Activated CD4-positive, alpha-beta T cell treated with anti-CD3 and anti-CD28 coated beads for 48 hours (primary cell): ENCODE results near the gene STARD13.
"Not testable (repeated sequence)": the region's sequence is repeated elsewhere in the genome, so short reads cannot be mapped to it uniquely, and the experiment has no call there.

ENCODE experiments used
- DNase-seq: peaks from one replicate; pipeline ENCODE4 v3.0.0-alpha.2; 2020

Gene STARD13

DNA sequence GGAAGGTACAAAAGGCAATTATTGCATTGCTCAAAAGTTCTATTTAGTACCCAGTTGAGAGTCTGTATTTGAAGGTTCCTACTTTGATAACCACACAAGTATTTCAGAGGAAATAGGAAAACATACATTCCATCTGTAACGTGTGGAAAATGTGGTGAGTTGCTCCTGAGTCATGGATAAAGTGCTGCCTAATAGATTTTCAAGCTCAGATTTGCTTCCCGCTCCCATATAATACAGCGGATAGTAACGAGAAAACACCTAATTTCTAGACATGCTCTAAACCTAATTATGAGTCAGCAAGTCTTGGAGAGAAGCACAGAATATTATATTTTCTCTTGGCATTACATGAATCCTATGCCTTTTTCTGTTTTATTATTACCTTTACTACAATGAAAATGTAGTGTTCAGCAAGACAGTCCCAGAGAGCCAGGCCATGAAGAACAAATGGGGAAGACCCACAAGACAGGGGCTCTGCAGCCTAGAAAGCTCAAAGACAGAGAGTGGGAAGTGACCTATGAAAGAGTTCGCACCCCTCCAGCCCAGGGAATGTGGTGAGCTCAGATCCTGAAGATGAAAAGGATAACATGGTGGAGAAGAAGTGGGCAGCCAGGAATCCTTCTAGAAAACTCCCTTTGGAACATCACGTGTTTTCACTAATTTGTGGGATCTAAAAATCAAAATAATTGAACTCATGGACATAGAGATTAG is 116.1 kb downstream of the STARD13 start:
- no peak for DNase-seq

DNA sequence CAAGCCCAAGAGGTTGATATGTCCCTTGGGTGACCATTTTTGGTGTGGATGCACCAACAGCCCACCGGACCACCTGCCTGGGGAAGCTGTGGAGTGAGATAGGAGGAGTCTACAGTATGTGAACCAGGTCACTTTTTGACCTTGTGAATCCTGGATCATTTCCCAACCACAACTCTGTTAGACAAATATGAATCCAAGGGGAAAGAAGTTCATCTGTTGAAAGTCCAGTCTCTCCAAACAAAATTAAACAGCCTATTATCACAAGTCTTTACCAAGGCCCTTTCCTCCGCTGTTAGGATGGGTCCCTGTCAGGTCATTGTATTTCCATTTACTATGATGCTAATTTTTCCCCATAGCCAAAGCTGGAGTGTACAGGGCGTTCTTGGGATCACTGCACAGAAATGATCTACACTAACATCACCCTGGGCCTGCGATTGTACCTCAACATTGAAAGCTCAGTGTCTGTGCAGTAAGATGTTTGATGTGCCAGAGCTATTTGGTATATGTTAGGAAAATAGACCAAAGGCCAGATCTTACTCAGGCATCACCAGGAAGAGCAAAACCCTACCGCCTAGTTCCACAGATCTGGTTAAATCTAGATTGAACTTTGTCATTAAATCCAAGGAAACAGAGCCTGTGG is 117.1 kb downstream of the STARD13 start:
- DNase-seq = no peak

DNA sequence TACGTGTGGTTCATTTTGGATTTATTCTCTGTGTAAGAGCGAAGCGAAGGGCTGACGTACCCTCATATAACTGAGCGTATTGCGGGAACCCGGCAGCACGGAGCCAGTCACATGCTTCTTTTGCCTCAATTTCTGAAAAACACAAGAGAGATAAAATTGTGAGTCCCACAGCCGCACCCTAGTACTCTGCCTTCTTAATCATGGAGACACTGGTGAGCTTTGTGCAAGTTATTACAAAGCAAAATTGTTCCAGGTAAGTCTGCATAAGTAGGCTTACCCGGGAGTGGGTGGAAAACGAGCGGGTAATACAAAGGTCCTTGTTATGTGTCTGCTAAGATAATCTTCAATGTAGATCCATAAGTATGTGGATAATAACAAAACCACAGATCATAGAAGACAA is 118.1 kb downstream of the STARD13 start:
- no peak for DNase-seq

DNA sequence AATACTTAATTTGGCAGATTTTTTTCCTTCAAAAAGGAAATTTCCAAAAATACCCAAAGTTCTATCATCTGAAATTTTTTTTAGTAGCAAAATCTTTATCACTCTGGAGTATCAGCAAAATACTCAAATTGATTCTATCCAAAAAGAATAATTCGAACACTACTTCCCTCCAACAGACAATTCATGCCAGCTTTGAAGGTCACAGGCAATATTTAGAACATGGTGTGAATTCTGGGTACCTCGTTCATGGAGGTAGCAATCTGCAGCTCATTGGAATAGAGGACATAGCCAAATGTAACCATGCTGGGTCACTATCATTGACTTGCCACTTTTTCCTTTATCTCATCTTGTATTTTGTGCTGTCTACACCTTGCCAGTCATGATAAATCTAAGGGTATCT is 119.8 kb downstream of the STARD13 start:
- no peak for DNase-seq

DNA sequence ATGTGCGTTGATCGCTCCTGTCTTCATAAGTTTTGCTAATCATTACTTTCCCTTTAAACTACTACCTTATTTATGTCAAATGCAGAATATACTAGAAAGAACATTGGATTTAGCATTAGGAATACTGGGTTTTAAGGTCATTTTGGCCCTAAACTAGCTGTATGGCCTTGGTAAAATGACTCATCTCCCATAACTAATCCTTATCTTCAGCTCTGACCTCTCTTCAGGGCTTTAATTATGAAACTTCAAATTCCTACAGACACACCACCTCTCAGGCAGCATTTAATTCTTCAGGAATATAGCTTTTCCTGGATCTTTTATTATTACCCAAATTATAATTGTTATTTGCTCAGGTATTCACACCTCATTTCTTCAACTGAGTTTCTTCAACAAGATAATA is 121.2 kb downstream of the STARD13 start:
- no peak for DNase-seq

DNA sequence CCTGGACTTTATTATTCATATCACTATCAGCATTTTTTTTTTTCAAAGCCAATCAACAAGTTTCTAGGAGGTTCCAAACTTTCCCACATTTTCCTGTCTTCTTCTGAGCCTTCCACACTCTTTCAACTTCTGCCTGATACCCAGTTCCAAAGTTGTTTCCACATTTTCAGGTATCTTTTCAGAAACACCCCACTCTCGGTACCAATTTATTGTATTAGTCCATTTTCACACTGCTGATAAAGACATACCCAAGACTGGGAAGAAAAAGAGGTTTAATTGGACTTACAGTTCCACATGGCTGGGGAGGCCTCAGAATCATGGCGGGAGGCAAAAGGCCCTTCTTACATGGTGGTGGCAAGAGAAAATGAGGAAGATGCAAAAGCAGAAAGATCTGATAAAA is 122.8 kb downstream of the STARD13 start:
- DNase-seq = not testable (repeated sequence)

DNA sequence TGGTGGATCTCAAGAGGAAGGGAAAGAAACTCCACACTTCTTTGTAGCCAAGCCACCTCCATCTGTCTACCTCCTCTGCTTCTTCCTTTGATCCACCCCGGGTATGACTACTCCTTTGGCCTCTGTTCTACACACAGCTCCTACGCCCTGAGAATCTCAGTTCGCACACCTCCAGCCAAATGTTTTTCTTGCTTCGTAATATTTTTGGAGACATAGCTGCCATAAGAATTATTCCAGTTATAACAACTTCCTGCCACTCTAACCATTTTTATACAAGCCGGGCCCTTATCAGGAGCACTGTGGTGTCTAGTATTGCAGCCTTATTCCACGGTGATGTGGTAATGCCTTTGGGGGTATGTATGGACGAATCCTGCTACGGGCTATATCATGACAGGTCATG is 126.7 kb downstream of the STARD13 start:
- DNase-seq = no peak

DNA sequence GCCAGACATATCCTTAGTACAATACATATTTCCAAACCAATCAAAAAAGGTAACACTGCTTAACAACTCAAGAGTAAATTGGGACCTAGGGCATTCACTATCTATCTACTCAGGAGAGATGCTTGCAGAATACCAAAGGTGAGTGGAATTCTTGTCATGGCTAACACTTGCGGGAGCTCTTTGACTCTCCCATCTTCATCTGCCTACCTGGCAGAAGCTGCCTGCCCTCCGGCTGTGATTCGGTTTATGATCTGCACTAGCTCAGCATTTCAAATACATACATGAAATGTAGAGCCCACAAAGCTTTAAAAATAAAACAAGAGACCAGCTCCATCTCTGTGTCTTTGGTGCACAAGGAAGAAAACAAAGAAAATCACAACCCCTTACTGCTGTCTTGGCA is 127.3 kb downstream of the STARD13 start:
- DNase-seq = no peak

DNA sequence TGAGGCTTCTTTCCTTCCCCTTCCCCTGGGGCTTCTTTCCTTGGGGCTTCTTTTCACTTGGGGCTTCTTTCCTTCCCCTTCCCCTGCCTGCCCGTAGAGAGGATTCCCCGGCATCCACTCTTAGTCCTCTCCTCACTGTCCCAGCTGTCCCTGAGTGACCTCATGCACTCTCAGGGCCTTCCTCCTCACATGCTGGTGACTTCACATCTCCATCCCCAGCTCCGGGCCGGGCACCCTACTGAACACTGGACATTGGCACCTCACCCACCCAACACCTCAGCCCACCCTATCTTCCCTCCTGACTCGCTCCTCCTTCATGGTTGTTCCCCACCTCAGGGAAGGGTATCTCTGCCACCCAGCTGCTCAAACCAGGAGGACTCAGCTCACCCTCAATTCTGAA is 130.6 kb downstream of the STARD13 start:
- DNase-seq = no peak

DNA sequence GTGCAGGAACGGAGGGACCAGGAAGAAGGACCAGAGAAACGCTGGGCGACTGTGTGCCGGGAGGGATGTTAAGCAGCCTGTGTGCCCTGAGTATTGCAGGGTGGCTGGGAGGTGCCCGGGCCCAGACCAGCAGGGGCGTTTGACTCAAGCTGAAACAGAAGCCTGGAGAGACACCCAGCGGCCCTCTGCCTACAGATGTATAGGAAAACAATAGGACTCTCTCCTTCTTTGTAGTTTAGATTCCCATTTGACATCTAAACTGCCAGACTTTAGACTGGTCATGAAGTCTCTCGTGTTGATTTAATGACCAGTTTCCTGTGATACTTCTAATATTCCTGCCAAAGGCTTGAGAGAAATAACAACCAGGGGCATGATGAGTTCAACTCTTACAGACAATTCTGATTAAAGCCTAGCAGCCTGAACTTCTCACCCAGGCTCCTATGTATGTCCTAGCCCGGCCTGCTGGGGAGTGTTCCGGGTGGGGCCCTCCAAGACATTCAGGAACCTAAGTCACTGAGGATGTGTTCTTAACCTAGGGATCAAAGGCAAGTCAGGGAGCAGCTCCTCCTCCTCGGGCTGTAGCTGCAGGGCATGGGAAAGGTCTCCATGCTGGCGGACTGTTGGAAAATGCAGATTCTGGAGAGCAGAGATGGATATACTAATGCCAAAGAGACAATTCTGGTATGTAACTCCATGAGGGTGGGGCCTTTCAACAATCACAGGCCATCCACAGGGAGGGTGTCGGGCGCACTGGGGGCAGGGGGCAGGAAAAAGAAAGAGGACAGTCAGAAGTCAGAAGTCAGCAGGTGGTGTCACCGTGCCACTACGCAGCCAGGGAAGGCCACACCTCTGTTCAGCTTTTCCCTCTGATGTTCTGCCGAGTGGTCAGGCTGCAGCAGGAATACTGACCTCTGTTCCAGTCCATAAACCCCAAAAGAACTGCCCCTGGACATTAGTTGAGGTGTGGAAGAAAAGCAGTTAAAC is 131.8 kb downstream of the STARD13 start:
- no peak for DNase-seq

DNA sequence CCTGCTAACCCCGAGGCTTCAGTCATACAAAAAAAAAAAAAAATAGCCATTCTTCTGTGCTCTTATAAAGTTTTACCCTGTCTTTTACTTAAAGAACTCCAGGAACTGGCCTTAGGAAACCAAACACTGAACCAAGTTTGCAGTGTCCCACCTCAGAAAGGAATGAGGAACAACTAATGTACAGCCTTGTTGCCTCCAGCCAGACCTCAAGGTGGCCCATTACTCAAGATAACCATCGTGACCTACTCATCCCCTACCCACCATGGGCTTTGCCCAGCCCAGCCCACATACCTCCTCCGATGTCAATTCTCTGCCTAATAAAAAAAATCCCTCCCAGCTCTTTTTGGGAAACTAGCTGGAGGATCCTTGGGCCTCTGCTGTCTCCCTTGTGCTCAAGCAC is 133.2 kb downstream of the STARD13 start:
- DNase-seq = no peak

DNA sequence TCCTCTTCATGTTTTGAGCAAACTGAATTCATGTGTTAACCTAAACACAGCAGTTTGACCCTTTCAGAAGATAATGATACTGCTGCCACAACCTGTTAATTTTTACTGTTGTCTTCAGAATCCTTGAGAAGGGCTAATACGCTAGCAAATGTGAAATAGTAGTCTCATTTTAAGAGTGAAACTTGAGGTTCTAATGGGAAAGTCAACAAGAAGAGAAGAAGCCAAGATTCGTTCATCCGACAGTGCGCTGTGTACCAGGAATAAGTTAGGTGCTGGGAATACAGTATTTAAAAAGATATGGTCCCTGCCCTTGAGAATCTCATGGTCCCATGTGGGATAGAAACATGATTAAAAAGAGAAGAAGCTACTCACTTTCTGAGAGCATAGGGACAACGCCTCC is 134.9 kb downstream of the STARD13 start:
- no peak for DNase-seq

DNA sequence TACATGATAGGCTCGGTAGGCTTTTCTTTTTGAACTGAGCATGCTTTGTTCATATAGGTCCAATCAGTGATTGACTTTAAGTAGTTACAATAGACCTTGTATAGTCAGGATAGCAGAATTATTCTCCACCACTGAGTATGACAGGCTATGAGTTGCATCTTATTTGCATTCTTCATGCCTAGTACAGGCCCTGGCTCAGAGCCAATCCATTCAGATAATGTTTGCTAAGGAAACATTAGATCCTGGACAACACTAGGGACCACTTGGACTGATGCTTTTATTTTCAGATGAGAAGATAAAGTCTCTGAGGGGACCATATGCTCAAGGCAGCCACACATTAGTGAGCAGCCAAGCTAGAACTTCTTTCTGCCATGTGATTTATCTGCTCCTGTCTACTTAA is 135.4 kb downstream of the STARD13 start:
- no peak for DNase-seq

DNA sequence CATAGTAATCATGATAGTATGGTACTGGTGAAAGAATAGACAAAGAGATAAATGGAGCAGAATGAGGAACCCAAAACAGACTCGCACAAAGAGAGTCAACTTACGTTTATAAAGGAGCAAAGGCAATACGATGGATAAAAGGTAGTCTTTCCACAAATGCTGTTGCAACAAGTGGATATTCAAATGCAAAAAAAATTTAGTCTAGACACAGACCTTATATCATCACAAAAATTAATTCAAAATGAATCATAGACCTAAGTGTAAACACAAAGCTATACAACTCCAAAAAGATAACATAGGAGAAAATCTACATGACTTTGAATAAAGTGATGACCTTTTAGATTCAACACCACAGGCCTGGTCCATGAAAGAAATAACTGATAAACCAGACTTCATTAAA is 137.7 kb downstream of the STARD13 start:
- DNase-seq = no peak

DNA sequence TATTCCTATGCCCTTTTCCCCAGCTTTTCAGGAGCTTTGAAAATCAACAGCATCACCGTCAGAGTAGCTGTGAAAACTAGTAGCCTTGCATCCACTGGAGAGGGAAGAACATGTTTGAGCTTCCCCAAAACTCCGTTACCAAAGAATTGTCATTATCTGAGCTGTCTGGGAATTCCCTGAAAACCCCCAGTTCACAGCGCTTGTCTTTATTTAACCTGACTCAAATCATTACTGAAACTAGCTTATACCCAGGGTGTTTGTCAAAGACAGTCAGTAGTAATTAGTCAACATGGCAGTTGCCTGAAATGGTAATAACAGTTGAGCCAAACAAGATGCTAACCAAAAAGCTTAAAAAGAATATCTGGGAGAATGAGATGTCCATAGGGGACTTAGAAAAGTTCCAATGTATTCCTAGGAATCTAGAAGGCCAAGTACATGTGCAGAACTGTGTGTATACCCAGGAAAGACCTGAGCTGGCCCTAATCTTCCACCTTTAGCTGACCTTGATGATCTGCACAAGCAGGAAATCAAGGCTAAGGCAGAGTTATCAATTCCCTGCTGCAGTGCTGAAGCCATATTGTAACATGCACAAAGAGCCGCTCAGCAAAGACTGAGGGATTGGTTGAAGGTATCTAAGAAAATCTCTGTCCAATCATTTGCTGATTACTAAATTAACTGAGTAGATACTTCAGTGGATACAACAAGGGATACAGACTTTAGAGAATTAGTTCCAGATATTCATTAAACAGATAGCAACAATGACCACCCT is 138.5 kb downstream of the STARD13 start:
- DNase-seq = peak; percentile 6

DNA sequence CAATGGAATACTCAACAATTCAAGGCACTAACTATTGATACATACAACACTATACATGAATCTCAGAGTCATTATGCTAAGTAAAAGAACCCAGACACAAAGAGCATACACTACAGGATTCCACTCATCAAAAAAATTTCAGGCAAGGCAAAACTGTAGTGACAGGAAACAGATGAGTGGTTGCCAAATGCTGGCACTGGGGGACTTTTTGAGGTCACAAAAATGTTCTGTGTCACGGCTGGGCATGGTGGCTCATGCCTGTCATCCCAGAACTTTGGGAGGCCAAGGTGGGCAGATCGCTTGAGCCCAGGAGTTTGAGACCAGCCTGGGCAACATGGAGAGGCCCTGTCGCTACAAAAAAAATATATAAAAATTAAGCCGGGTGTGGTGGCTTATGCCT is 139.9 kb downstream of the STARD13 start:
- no peak for DNase-seq

DNA sequence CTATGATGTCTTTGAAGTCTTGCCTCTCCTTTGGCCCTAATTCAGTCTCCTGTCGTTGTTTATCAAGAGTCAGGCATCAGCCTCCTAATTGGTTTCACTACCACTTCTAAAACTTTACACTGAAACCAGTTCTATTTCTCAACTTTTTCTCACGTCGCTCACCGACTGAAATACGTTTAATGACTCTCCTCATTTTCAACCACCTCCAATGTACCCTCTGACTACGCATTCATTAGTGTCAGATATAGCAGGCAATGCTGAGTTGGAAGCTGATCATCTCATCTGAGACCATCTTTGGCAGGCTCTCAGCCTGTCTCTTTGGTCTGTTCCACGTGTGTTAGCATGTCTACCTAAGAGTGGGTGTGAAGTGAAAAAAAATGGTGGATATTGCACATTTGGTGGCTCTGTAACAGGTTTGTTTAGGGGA is 141.2 kb downstream of the STARD13 start:
- DNase-seq = no peak

DNA sequence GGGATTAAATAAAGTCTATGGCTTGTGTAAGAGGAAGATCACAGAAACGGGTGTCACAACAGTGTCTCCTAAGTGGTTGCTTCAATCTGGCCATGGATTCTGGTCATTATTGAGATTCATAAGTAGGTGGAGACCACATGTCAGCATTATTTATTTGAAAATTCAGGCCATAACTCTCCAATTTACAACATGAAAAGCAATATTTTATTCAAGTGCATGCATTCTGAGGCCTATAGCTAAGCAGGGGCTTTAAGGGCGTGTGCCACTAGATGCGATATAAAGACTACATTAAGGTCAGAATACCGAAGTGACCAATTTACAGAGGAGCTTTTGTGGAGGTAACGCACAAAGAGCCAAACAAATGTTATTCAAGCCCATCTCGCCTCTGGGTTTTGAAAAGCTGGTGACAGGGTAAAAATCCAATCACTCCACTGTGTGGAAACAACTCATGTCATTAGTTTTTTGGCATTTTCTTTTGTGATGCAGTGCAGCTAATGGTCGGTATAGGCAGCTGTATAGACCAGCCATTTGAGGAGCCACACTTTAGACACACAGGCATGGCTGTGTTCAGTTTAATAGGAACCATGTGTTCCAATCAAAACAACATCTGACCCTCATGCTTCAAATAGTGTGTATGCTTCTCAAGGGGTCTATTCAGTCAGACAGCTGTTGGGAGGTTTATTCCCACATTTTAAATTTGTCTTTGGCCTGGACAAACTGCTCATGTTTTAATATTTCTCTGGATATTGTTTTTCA is 145.6 kb downstream of the STARD13 start:
- DNase-seq = no peak

DNA sequence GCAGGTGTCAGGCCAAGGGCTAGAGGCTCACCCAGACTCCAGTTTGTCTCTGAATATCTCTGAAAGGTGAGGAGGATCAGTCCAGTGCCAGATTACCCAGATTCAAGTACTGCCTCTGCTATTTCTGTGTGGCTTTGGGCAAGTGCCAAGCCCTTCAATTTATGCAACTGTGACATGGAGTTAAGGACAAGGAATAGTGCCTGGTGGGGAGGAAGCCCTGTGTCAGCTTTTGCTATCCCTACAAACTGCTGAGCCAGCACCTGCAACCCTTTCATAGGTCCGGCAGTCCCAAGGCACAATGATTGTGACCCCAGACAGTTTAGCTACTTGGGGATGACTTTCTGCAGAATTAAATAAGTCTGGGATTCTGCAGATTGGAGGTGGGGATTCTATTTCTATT is 146.4 kb downstream of the STARD13 start:
- no peak for DNase-seq

DNA sequence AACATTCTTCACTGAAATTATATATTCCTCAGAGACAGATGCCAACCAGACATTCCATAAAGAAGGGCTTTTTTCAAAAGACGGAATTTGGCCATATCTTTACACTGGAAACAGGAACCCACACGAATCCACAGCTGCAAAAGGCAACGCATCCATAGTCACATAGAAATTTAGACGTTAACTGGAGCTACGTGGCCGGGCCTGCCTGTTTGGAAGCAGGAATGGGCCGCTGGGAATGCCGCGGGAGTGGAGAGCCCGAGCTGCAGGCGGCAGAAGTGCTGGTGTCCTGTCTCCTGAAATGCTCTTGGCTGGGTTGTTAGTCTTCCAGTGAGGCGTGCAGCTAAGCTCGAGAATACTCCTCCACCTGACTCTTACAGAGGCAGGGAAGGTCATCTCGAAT is 147.1 kb downstream of the STARD13 start:
- DNase-seq = no peak

DNA sequence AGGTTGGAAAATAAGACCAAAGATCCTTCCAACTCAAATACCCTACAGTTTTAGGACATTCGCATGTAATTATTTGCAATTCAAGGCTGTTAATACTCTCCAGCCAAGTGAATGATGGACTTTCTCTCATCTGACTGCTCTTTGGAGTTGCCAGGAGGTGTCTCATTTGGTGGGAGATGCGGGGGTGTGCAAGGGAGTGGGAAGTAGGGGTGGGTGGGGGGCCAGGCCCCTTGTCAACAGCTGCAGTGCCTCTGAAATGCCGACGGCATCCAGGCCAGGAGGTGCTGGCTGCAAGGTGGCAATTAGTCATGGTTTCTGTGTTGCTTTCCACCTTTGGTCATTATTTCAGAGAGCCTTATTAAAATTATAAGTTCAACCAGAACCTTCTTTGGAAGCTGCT is 147.8 kb downstream of the STARD13 start:
- no peak for DNase-seq

DNA sequence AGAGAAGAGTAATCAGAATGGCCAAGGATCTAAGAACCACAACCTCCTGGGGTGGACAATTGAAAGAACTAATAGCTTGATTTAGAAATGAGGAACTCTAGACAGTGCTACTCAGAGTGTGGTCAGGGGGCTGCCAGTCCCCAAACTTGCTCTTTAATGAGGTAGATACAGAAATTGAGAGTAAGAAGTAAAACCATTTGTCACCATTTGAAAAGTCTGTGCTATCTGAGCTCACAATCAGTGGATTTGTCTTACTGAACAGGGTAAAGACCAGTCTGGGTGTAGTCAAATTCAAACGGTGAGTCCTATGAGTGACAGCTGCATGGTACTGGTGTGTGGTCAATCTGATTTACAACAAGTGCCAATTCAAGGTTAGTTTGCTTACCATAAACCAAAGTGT is 150.5 kb downstream of the STARD13 start:
- DNase-seq = no peak
